GM10266 (cell line): ENCODE results near the gene PAX2.

Source experiments
- DNase-seq: peaks from one replicate; pipeline ENCODE4 v3.0.0; 2012; ENCODE audit errors: extremely low spot score
- CTCF ChIP-seq: IDR thresholded peaks from 2 replicates; pipeline ENCODE4 v1.5.1; 2012; ENCODE audit warnings: mild to moderate bottlenecking, low read depth; ENCODE audit not compliant: control insufficient read depth, insufficient read depth; ENCODE audit errors: missing control alignments

Gene PAX2

GRCh38 chr10:100731407-100732240 is 13.8 kb upstream of the PAX2 start:
- DNase-seq: no peak
- no peak for TF ChIP-seq CTCF

GRCh38 chr10:100732241-100732596 is 13.2 kb upstream of the PAX2 start:
- TF ChIP-seq CTCF: no peak
- no peak for DNase-seq

GRCh38 chr10:100733329-100733728 is 12.1 kb upstream of the PAX2 start:
- TF ChIP-seq CTCF: no peak
- no peak for DNase-seq

GRCh38 chr10:100734295-100735086 is 10.9 kb upstream of the PAX2 start:
- DNase-seq: peak; percentile 25
- no peak for TF ChIP-seq CTCF

- peak; percentile 27 for DNase-seq
- no peak for TF ChIP-seq CTCF
These were observed 10.4 kb upstream of the PAX2 start for GRCh38 chr10:100735087-100735336.

- no peak for TF ChIP-seq CTCF
- peak; percentile 28 for DNase-seq
These were observed 9.8 kb upstream of the PAX2 start for GRCh38 chr10:100735337-100736143.

GRCh38 chr10:100736144-100736808 is 9.1 kb upstream of the PAX2 start:
- TF ChIP-seq CTCF: no peak
- DNase-seq: peak; percentile 30
